ENCODE measurements around the gene RPL28.
A peak's percentile ranks its signal among the peaks of the same experiment; 100 is the strongest.
"Not testable (repeated sequence)": the region's sequence is repeated elsewhere in the genome, so short reads cannot be mapped to it uniquely, and the experiment has no call there.

RPL28 gene

GRCh38 chr19:55392820-55393761 is 7.4 kb downstream of the RPL28 start:
- DNase-seq (ENCODE audit: low spot score), result no peak

GRCh38 chr19:55398200-55398925 is 12.6 kb downstream of the RPL28 start:
- DNase-seq (ENCODE audit: low spot score), result no peak

- no peak for DNase-seq (ENCODE audit: low spot score)
Observed at GRCh38 chr19:55400281-55401087, 14.8 kb downstream of the RPL28 start.

- not testable (repeated sequence) for DNase-seq (ENCODE audit: low spot score)
Observed at GRCh38 chr19:55401390-55401789, 15.7 kb downstream of the RPL28 start.

GRCh38 chr19:55402509-55402908 is 16.8 kb downstream of the RPL28 start:
- DNase-seq (ENCODE audit: low spot score), result no peak

GRCh38 chr19:55405638-55406037 is 19.9 kb downstream of the RPL28 start:
- no peak for DNase-seq (ENCODE audit: low spot score)

- DNase-seq (ENCODE audit: low spot score), result no peak
Observed at GRCh38 chr19:55406091-55406825, 20.5 kb downstream of the RPL28 start.

GRCh38 chr19:55406826-55407549 is 21.3 kb downstream of the RPL28 start:
- no peak for DNase-seq (ENCODE audit: low spot score)

GRCh38 chr19:55407550-55407799 is 21.7 kb downstream of the RPL28 start, which contains the start of gene UBE2S:
TSS of gene UBE2S (minus strand) at chr19:55407788. CDS start at chr19:55407589, 199 bp downstream.
- DNase-seq (ENCODE audit: low spot score), result not testable (repeated sequence)

GRCh38 chr19:55407800-55408532 is 22.2 kb downstream of the RPL28 start:
- peak; percentile 99 for DNase-seq (ENCODE audit: low spot score)

GRCh38 chr19:55408533-55408872 is 22.8 kb downstream of the RPL28 start:
- DNase-seq (ENCODE audit: low spot score), result no peak

GRCh38 chr19:55409179-55409578 is 23.4 kb downstream of the RPL28 start:
- not testable (repeated sequence) for DNase-seq (ENCODE audit: low spot score)

- DNase-seq (ENCODE audit: low spot score), result no peak
Observed at GRCh38 chr19:55410168-55410567, 24.4 kb downstream of the RPL28 start.

- DNase-seq (ENCODE audit: low spot score), result peak; percentile 80
Observed at GRCh38 chr19:55418185-55418584, 32.5 kb downstream of the RPL28 start.

GRCh38 chr19:55419103-55419502 is 33.4 kb downstream of the RPL28 start:
- DNase-seq (ENCODE audit: low spot score), result no peak

- DNase-seq (ENCODE audit: low spot score), result no peak
Observed at GRCh38 chr19:55419624-55420236, 34.0 kb downstream of the RPL28 start.

- not testable (repeated sequence) for DNase-seq (ENCODE audit: low spot score)
Observed at GRCh38 chr19:55421281-55421680, 35.5 kb downstream of the RPL28 start.

- peak; percentile 74 for DNase-seq (ENCODE audit: low spot score)
Observed at GRCh38 chr19:55423225-55424005, 37.7 kb downstream of the RPL28 start.

GRCh38 chr19:55424518-55424917 is 38.8 kb downstream of the RPL28 start:
- DNase-seq (ENCODE audit: low spot score), result no peak
